H1 (cell line): ENCODE results near the gene LRRC2. TPM values are rescaled to one million over a fixed set of nuclear protein-coding genes. Genes with fewer than 3 reads are reported as not detected.
"Not testable (repeated sequence)": the region's sequence is repeated elsewhere in the genome, so short reads cannot be mapped to it uniquely, and the experiment has no call there.

Source experiments
- CTCF ChIA-PET: fragments of 300-600 bp; sonication (Branson Sonifier 250); formaldehyde crosslinking; loops from one replicate; lab custom pipeline; 2021; ENCODE audit not compliant: partially characterized antibody; lab: Charles Lee
- POLR2A ChIA-PET: fragments of 300-600 bp; sonication (Branson Sonifier 250); formaldehyde crosslinking; loops from one replicate; lab custom pipeline; 2021; ENCODE audit warnings: inconsistent platforms; ENCODE audit not compliant: partially characterized antibody; lab: Charles Lee
- DNase-seq, 2 experiments: peaks; one replicate each; pipeline versions ENCODE4 v3.0.0 to v3.0.0-alpha.2; 2010 to 2022; ENCODE audit warnings: low spot score in 2 of 2, low read depth in 1 of 2, mixed read lengths in 1 of 2
- FAIRE-seq: peaks from 2 replicates; lab custom pipeline; 2011; peaks lifted over from hg19 to GRCh38; lab: Jason Lieb, UNC
- H2AFZ ChIP-seq: 2 replicates; pipeline ENCODE4 v1.8.1; 2012; ENCODE audit warnings: low read length, inconsistent platforms
- H2AK5ac ChIP-seq: 2 replicates; pipeline ENCODE4 v1.6.1; 2013; ENCODE audit warnings: low read depth, low read length
- H2BK120ac ChIP-seq: replicated peaks from 2 replicates; pipeline ENCODE3; 2013; ENCODE audit warnings: low read depth, low read length, inconsistent platforms
- H2BK12ac ChIP-seq: 2 replicates; pipeline ENCODE4 v1.6.1; 2013; ENCODE audit warnings: low read depth, low read length
- H2BK15ac ChIP-seq: 2 replicates; pipeline ENCODE4 v1.6.1; 2013; ENCODE audit warnings: low read length
- H2BK20ac ChIP-seq: 2 replicates; pipeline ENCODE4 v1.6.1; 2013; ENCODE audit warnings: low read length
- H2BK5ac ChIP-seq: 2 replicates; pipeline ENCODE4 v1.6.1; 2013; ENCODE audit warnings: low read depth, low read length
- H3K14ac ChIP-seq: 2 replicates; pipeline ENCODE4 v1.6.1; 2013; ENCODE audit warnings: inconsistent platforms; ENCODE audit not compliant: insufficient read length
- H3K18ac ChIP-seq: 2 replicates; pipeline ENCODE4 v1.6.1; 2013; ENCODE audit warnings: low read length; ENCODE audit errors: extremely low read depth
- H3K23ac ChIP-seq: 2 replicates; pipeline ENCODE4 v1.6.1; 2013; ENCODE audit warnings: inconsistent platforms; ENCODE audit not compliant: insufficient read length
- H3K23me2 ChIP-seq: 2 replicates; pipeline ENCODE4 v1.6.1; 2013; ENCODE audit warnings: low read depth, low read length
- H3K27ac ChIP-seq: 2 replicates; pipeline ENCODE4 v1.6.1; 2011; ENCODE audit warnings: low read depth, low read length, inconsistent platforms
- H3K27me3 ChIP-seq, 4 experiments: replicated peaks in 1 of 4; 1 replicate in 1 of 4; 2 replicates in 3 of 4; pipeline versions ENCODE4 v1.6.1 to v1.8.1; 2011 to 2013; ENCODE audit warnings: low read length in 3 of 4, mild to moderate bottlenecking in 3 of 4, inconsistent platforms in 2 of 4, mixed read lengths in 2 of 4, moderate library complexity in 1 of 4; ENCODE audit not compliant: control insufficient read depth in 3 of 4, insufficient read depth in 3 of 4; ENCODE audit errors: extremely low read depth in 1 of 4
- H3K36me3 ChIP-seq, 4 experiments: 2 replicates each; pipeline versions ENCODE4 v1.6.1 to v1.8.1; 2011 to 2013; ENCODE audit warnings: mild to moderate bottlenecking in 4 of 4, low read length in 3 of 4, moderate library complexity in 2 of 4, control low read depth in 1 of 4, inconsistent platforms in 1 of 4; ENCODE audit not compliant: insufficient read depth in 4 of 4, control insufficient read depth in 2 of 4
- H3K4ac ChIP-seq: replicated peaks from 2 replicates; pipeline ENCODE3; 2013; ENCODE audit warnings: low read length, low read depth, mixed read lengths, inconsistent platforms; ENCODE audit not compliant: insufficient read length
- H3K4me1 ChIP-seq, 4 experiments: replicated peaks in 1 of 4; 1 replicate in 1 of 4; 2 replicates in 3 of 4; pipeline versions ENCODE4 v1.6.1 to v1.8.1; 2011 to 2013; ENCODE audit warnings: low read length in 3 of 4, inconsistent platforms in 2 of 4, mixed read lengths in 1 of 4; ENCODE audit not compliant: insufficient read depth in 4 of 4, control insufficient read depth in 3 of 4
- H3K4me2 ChIP-seq, 2 experiments: 2 replicates each; pipeline versions ENCODE4 v1.6.1 to v1.8.1; 2011 to 2013; ENCODE audit warnings: low read depth in 2 of 2, low read length in 2 of 2, control low read depth in 1 of 2, inconsistent platforms in 1 of 2, mild to moderate bottlenecking in 1 of 2; ENCODE audit not compliant: insufficient read depth in 1 of 2
- H3K4me3 ChIP-seq, 4 experiments: fragments of 200-600, 300-600 bp in 1 of 4; sonication (generic), shearing (Covaris generic), sonication (Bioruptor Twin) in 1 of 4; 2 replicates each; pipeline versions ENCODE4 v1.5.1 to v1.8.1; 2011 to 2016; ENCODE audit warnings: low read length in 4 of 4, low read depth in 3 of 4, control low read depth in 2 of 4, inconsistent platforms in 2 of 4, mild to moderate bottlenecking in 2 of 4, mixed read lengths in 1 of 4, moderate library complexity in 1 of 4; ENCODE audit not compliant: insufficient read depth in 2 of 4; ENCODE audit errors: extremely low read depth in 1 of 4
- H3K56ac ChIP-seq: replicated peaks from 2 replicates; pipeline ENCODE3; 2013; ENCODE audit warnings: low read depth, mild to moderate bottlenecking, mixed read lengths, low read length, inconsistent platforms; ENCODE audit not compliant: insufficient read length
- H3K79me1 ChIP-seq: 2 replicates; pipeline ENCODE4 v1.6.1; 2013; ENCODE audit warnings: low read depth, low read length, control low read depth
- H3K79me2 ChIP-seq, 2 experiments: 2 replicates each; pipeline versions ENCODE4 v1.6.1 to v1.8.1; 2012 to 2013; ENCODE audit warnings: low read length in 2 of 2, mild to moderate bottlenecking in 2 of 2, inconsistent platforms in 1 of 2; ENCODE audit not compliant: insufficient read depth in 2 of 2, control insufficient read depth in 1 of 2
- H3K9ac ChIP-seq, 4 experiments: replicated peaks in 1 of 4; 1 replicate in 1 of 4; 2 replicates in 3 of 4; pipeline versions ENCODE4 v1.6.1 to v1.8.1; 2011 to 2013; ENCODE audit warnings: low read depth in 3 of 4, low read length in 3 of 4, control low read depth in 2 of 4, mild to moderate bottlenecking in 2 of 4, moderate library complexity in 2 of 4, inconsistent platforms in 1 of 4; ENCODE audit errors: extremely low read depth in 1 of 4
- H3K9me3 ChIP-seq, 2 experiments: 2 replicates each; pipeline versions ENCODE4 v1.6.1 to v1.8.1; 2012 to 2013; ENCODE audit warnings: mild to moderate bottlenecking in 2 of 2, moderate library complexity in 2 of 2, control low read depth in 1 of 2, inconsistent platforms in 1 of 2, low read depth in 1 of 2, low read length in 1 of 2, mixed read lengths in 1 of 2; ENCODE audit not compliant: insufficient read depth in 2 of 2
- H4K20me1 ChIP-seq, 2 experiments: replicated peaks in 1 of 2; 2 replicates each; pipeline versions ENCODE3 to v1.8.1; 2011 to 2013; ENCODE audit warnings: inconsistent platforms in 2 of 2, low read length in 2 of 2, mild to moderate bottlenecking in 1 of 2; ENCODE audit not compliant: insufficient read depth in 2 of 2, control insufficient read depth in 1 of 2
- H4K5ac ChIP-seq: 2 replicates; pipeline ENCODE4 v1.6.1; 2013; ENCODE audit warnings: low read length, low read depth, mixed read lengths, inconsistent platforms; ENCODE audit not compliant: insufficient read length
- H4K8ac ChIP-seq: 2 replicates; pipeline ENCODE4 v1.8.0; 2013; ENCODE audit warnings: mild to moderate bottlenecking, moderate library complexity, low read length, inconsistent platforms; ENCODE audit not compliant: insufficient read depth; ENCODE audit errors: extremely low read depth
- H4K91ac ChIP-seq: replicated peaks from 2 replicates; pipeline ENCODE3; 2013; ENCODE audit warnings: low read length, mixed read lengths, inconsistent platforms; ENCODE audit not compliant: insufficient read length
- WGBS, 2 experiments: shearing (Covaris generic) in 1 of 2; methylation state at CpG; one replicate each; pipeline versions ENCODE4 v1.1.6 to v1.1.7; 2013 to 2015; ENCODE audit warnings: low lambda C conversion rate in 2 of 2, mixed read lengths in 2 of 2, inconsistent platforms in 1 of 2, low coverage in 1 of 2, missing lambda C conversion rate in 1 of 2; ENCODE audit not compliant: insufficient replicate concordance in 2 of 2, insufficient coverage in 1 of 2, insufficient read length in 1 of 2; ENCODE audit errors: extremely low coverage in 1 of 2, missing lambda C conversion rate in 1 of 2; 5-methylcytosine and 5-hydroxymethylcytosine counted together
- polyA plus RNA-seq, 7 experiments: library from polyadenylated mRNA; depleted of rRNA in 3 of 7; stranded (reverse) in 5 of 7; unstranded in 2 of 7; fragments of >200 nt in 5 of 7; fragments of 200-250 nt in 2 of 7; gene quantifications; 1 replicate in 5 of 7; 2 replicates in 1 of 7; 4 replicates in 1 of 7; pipeline versions ENCODE4 v1.2.1 to v1.2.3, GENCODE V29; 2011 to 2013; ENCODE audit warnings: missing spikeins in 2 of 7, mixed read lengths in 2 of 7
- total RNA-seq: library from RNA; stranded (reverse); fragmentation: NEBNext Ultra II Directional; extraction: Animal tissue kit (Norgen Biotek cat#: 25700); gene quantifications from 2 replicates; pipeline ENCODE4 v1.2.1, GENCODE V29; 2021

The LRRC2 gene
- total and polyA plus RNA-seq, 2 of the 8 experiments (the other 6 are each of a cell fraction or from before 2014, with no cell fraction given), result 1.4 to 6.4 TPM

GRCh38 chr3:46587268-46587667 lies 21.2 kb upstream of the LRRC2 start:
- H3K27me3 ChIP-seq, H3K23ac ChIP-seq, H3K27ac ChIP-seq, H4K20me1 ChIP-seq, H2BK12ac ChIP-seq, H2BK20ac ChIP-seq, H3K4ac ChIP-seq, H4K8ac ChIP-seq, H2BK5ac ChIP-seq, H2AK5ac ChIP-seq, H4K5ac ChIP-seq, H3K4me2 ChIP-seq, H3K4me1 ChIP-seq, FAIRE-seq, H2AFZ ChIP-seq, H3K9ac ChIP-seq, H3K79me1 ChIP-seq, H3K14ac ChIP-seq, H3K18ac ChIP-seq, H2BK120ac ChIP-seq, H3K79me2 ChIP-seq, H3K4me3 ChIP-seq, H2BK15ac ChIP-seq, H4K91ac ChIP-seq, H3K23me2 ChIP-seq, H3K56ac ChIP-seq, DNase-seq: not testable (repeated sequence)
- Histone ChIP-seq H3K9me3 (peaks cover 36 to 39% of the 10 kb centered on the region in 2 experiments), H3K36me3 (peaks cover 10 to 41% (median 28%) of the 10 kb centered on the region in 4 experiments; a peak in 7 of 8 replicates)
- POLR2A ChIA-PET, result interaction anchor here (0.9 to 9.2 kb wide), 24 partner anchors 11 to 133 kb away, joined by 3 to 213 read pairs (median 6); partner anchors contain the start of genes FAM240A and RTP3
- CTCF ChIA-PET, result interaction anchor here (0.9 to 6.4 kb wide), 10 partner anchors 10 to 98 kb away, joined by 3 to 35 read pairs (median 5); partner anchors contain the start of gene RTP3
- 91% methylated on average over 3 of the region's 3 CpGs; no CpG with 5 or more reads in 1 of the 2 experiments for WGBS, 2 experiments
